IPS-NIHi11 (cell line): Measurements from ENCODE around the gene TSPAN16.
A peak's percentile ranks its signal among the peaks of the same experiment; 100 is the strongest.
"Not testable (repeated sequence)": the region's sequence is repeated elsewhere in the genome, so short reads cannot be mapped to it uniquely, and the experiment has no call there.

Source experiments
- DNase-seq: peaks from one replicate; pipeline ENCODE4 v3.0.0; 2012; ENCODE audit warnings: mixed read lengths, low spot score

TSPAN16 gene

GRCh38 chr19:11320278-11320995 is 24.5 kb downstream of the TSPAN16 start:
- not testable (repeated sequence) for DNase-seq

- DNase-seq: no peak
Observed at GRCh38 chr19:11321191-11322126, 25.5 kb downstream of the TSPAN16 start.

GRCh38 chr19:11322269-11323024 is 26.5 kb downstream of the TSPAN16 start:
- DNase-seq: no peak

GRCh38 chr19:11323601-11324078 is 27.7 kb downstream of the TSPAN16 start:
- no peak for DNase-seq

- DNase-seq: peak; percentile 64
Observed at GRCh38 chr19:11324079-11324661, 28.2 kb downstream of the TSPAN16 start.

DNA sequence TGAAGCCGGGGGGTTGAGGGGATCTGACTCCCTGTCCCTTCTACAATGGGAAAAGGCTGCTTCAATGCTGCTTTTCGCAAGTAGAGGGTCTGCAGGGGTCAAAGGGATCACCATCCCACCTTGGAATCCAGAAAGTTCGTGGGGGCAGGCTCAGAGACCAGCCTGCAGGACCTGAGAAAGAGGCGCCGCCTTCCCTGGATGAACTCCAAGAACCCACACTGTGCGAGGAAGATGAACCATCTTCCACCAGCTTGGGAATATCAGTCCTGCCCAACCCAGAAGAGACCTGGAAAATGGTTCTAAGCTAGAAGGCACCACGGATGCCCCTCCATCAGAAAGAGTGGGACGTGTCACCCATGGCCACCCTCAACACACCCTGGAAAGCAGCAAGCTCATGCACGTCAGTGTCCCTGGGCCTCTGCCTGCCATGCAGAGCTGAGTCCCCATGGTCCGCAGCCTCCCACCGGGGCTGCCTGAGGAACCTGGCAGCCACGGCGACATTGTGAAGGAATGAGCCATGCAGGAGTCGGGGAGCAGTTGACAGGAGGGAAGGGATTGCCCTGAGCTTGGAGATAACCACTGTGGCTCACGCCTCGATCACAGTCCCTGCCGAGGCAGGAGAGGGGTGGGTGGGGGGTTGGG is 28.9 kb downstream of the TSPAN16 start:
- no peak for DNase-seq

DNA sequence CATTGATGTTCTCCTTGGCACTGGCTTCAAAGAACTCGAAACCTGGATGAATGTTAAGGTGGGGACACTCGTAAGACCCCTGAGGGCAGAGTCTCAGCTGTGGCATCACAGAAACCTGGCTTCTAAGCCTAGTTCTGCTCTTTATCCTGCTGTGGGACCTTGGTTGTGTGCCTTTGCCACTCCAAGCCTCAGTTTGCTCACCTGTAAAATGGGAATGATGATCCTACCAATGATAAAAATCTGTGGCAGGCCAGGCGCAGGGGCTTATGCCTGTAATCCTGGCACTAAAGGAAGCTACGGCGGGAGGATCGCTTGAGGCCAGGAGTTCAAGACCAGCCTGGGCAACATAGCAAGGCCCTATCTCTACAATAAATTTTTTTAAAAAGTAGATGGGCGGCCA is 29.6 kb downstream of the TSPAN16 start:
- no peak for DNase-seq

DNA sequence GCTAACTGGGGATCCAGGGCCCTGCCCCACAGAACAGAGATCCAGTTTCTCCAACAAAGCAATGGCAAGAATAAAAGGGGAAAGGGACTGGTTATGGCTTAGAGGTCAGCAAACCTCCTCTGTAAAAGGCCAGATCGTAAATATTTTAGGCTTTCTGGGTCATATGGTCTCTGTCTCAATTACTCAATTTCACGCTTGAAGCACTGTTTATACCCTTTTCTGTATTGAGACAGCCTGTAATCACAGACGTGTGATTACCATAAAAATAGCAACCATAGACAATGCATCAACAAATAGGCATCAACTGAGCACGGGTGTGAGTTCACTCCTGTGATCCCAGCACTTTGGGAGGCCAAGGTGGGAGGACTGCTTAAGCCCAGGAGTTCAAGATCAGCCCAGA is 34.2 kb downstream of the TSPAN16 start:
- DNase-seq: no peak

- no peak for DNase-seq
Observed at GRCh38 chr19:11331502-11331901, 35.5 kb downstream of the TSPAN16 start.

- DNase-seq: no peak
Observed at GRCh38 chr19:11332822-11333221, 36.9 kb downstream of the TSPAN16 start.

DNA sequence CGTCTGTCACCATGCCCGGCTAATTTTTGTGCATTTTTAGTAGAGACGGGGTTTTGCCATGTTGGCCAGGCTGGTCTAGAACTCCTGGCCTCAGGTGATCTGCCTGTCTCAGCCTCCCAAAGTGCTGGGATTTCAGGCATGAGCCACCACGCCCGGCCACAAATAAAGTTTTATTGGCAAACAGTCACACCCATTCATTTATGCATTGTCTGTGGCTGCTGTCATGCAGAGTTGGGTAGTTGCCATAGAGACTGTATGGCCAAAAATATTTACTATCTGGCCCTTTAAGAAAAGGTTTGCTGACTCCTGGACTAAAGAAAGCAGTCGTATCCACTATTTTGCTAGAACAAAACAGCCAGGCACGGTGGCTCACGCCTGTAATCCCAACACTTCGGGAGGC is 37.9 kb downstream of the TSPAN16 start:
- not testable (repeated sequence) for DNase-seq

DNA sequence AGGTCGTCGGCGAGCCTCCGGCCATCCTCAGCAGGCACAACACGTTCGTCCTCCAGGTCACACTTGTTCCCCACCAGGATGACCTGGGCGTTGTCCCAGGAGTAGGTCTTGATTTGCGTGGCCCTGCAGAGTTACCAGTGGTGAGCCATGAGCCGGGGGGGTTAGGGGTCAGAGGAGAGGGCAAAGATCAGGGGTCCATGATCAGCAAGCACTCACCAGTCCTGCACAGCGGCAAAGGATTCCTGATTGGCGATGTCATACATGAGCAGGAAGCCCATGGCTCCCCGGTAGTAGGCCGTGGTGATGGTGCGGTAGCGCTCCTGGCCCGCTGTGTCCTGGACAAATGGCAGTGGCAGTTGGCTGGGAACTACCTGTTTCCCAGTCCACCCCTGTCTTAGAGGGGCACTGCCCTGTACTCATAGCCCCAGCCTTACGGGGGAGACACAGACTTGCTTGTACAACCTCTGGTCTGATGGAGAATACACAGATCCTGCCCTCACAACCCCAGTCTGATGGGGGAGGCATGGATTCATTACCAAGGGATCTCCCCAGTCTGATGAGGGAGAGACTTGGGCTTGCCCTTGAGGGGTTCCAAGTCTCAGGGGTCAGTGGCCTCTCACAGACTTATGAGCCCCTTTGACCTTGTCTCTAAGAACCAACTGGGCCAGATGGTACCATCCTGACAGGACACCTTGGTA is 39.6 kb downstream of the TSPAN16 start:
- peak; percentile 6 for DNase-seq

- no peak for DNase-seq
Observed at GRCh38 chr19:11337080-11337479, 41.1 kb downstream of the TSPAN16 start.

DNA sequence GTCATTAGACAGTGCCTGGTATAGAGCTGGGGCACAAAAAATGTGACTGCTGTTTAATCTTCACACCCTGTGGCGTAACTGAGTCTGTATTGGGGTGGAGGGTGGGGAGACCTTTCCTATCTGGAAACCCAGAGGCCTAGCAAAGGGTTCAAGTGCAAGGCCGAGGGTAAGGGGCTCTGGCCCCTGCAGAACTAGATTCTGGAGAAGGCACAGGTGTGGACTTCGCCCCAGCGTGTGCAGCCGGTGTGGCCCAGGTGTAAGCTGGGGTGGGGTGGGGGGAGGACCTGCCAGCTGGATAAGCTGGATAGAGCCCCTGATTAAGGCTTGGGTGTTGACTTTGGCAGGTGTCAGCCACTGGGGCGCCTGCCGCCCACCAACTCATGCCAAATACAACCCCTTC is 42.2 kb downstream of the TSPAN16 start:
- DNase-seq: no peak

GRCh38 chr19:11338569-11339253 is 42.8 kb downstream of the TSPAN16 start:
- DNase-seq: peak; percentile 29

DNA sequence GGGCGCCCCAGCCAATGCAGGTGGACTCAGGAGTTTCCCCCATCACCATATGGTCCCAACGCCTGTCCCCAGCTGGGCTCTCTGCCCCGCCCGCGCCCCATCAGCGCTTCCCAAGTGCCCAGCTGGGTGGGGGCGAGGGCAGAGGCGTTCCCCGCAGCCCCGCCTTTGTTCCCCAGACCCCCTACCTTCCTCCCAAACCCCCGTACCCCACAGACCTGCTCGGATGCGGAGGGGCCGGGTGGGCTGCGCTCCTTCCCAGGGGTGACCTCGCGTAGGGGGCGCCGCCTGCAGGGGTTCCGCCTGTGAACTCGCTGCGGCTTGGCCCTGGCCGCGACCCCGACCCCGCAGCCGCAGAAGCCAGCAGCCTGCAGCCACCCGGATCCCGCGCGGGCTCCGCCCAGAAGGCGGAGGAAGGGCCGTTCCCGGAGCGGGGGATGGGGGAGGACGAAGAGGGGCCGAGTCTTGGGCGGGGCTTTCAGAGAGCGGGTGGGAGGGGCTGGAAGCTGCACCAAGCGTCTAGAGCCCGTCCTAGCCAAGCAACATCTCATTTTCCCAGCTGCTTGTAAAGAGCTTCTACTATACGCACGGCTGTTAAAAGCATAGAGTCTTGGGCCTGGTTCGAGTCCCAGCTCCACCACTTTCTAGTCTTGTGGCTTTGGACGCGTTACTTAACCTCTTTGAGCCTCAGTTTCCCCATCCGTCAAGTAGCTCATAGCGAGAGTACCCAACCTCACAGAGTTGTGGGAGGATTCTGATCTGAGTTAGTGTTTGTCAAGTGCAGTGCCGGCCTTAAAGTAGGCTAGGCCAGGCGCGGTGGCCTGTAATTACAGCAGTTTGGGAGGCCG is 43.5 kb downstream of the TSPAN16 start, which contains the start of gene RAB3D:
Gene RAB3D (minus strand): TSS at position 404 of the 845 bp plus-strand sequence. CDS start 2,258 bp downstream, outside the sequence.
- DNase-seq: peak; percentile 99

GRCh38 chr19:11340099-11340467 is 44.1 kb downstream of the TSPAN16 start:
- not testable (repeated sequence) for DNase-seq

- DNase-seq: no peak
Observed at GRCh38 chr19:11342429-11342828, 46.5 kb downstream of the TSPAN16 start.
